IMR-90 (cell line): ENCODE measurements around the gene BTBD17. TPM values are rescaled to one million over a fixed set of nuclear protein-coding genes. Genes with fewer than 3 reads are reported as not detected.

Source experiments
- ATAC-seq: fragments of 200-7000 bp; cut with Tn5 transposase; 2 replicates; pipeline ENCODE4 v1.9.1; 2020; ENCODE audit warnings: low read depth, mild to moderate bottlenecking, moderate library complexity
- BruUV-seq: library from RNA; stranded (reverse); fragments of 400-500 nt; replicated peaks from 2 replicates; lab custom pipeline; 2021; lab: Mats Ljungman, UMichigan
- CTCF ChIA-PET: fragments of 300-600 bp; formaldehyde crosslinking; extraction: SDS; loops from one replicate; lab custom pipeline; 2021; ENCODE audit warnings: antibody characterized with exemption; lab: Yijun Ruan, JAX
- POLR2A ChIA-PET: fragments of 300-600 bp; sonication (Branson Sonifier 250); formaldehyde crosslinking; loops from one replicate; lab custom pipeline; 2022; ENCODE audit warnings: antibody characterized with exemption; ENCODE audit not compliant: unreplicated experiment; lab: Charles Lee
- DNase-seq: peaks from one replicate; pipeline ENCODE4 v3.0.0; 2013
- H2AFZ ChIP-seq: replicated peaks from 2 replicates; pipeline ENCODE3; 2013; ENCODE audit warnings: low read length, mild to moderate bottlenecking; ENCODE audit not compliant: poor library complexity
- H2AK5ac ChIP-seq: 2 replicates; pipeline ENCODE4 v1.6.1; 2013; ENCODE audit warnings: low read depth, low read length, inconsistent platforms
- H2AK9ac ChIP-seq: replicated peaks from 2 replicates; pipeline ENCODE3; 2013; ENCODE audit warnings: mild to moderate bottlenecking, low read depth, low read length, moderate library complexity; ENCODE audit not compliant: poor library complexity
- H2BK120ac ChIP-seq: 2 replicates; pipeline ENCODE4 v1.6.1; 2013; ENCODE audit warnings: low read depth, low read length, inconsistent platforms
- H2BK15ac ChIP-seq: 3 replicates; pipeline ENCODE4 v1.6.1; 2013; ENCODE audit warnings: low read depth, low read length, inconsistent platforms
- H2BK20ac ChIP-seq: 2 replicates; pipeline ENCODE4 v1.6.1; 2013; ENCODE audit warnings: low read depth, mild to moderate bottlenecking, inconsistent platforms, low read length, moderate library complexity
- H2BK5ac ChIP-seq: 2 replicates; pipeline ENCODE4 v1.6.1; 2013; ENCODE audit warnings: mild to moderate bottlenecking, low read depth, low read length, inconsistent platforms; ENCODE audit not compliant: poor library complexity, severe bottlenecking
- H3K14ac ChIP-seq: replicated peaks from 2 replicates; pipeline ENCODE4 v1.6.1; 2013; ENCODE audit warnings: low read depth, low read length, inconsistent platforms
- H3K18ac ChIP-seq: 2 replicates; pipeline ENCODE4 v1.6.1; 2013; ENCODE audit warnings: low read depth, low read length, control low read depth
- H3K23ac ChIP-seq: 2 replicates; pipeline ENCODE4 v1.6.1; 2013; ENCODE audit warnings: low read depth, low read length, inconsistent platforms
- H3K27ac ChIP-seq: 2 replicates; pipeline ENCODE4 v1.5.1; 2013; ENCODE audit warnings: mild to moderate bottlenecking, control low read depth, low read length; ENCODE audit not compliant: insufficient read depth
- H3K27me3 ChIP-seq: 2 replicates; pipeline ENCODE4 v1.6.1; 2013; ENCODE audit warnings: low read length; ENCODE audit not compliant: control insufficient read depth, insufficient read depth
- H3K36me3 ChIP-seq: 2 replicates; pipeline ENCODE4 v1.6.1; 2013; ENCODE audit warnings: low read length, mixed read lengths; ENCODE audit not compliant: control insufficient read depth, insufficient read depth
- H3K4ac ChIP-seq: 2 replicates; pipeline ENCODE4 v1.6.1; 2013; ENCODE audit warnings: low read depth, low read length, inconsistent platforms
- H3K4me1 ChIP-seq: 2 replicates; pipeline ENCODE4 v1.6.1; 2013; ENCODE audit warnings: low read length, mixed read lengths; ENCODE audit not compliant: control insufficient read depth, insufficient read depth
- H3K4me2 ChIP-seq: 2 replicates; pipeline ENCODE4 v1.6.1; 2013; ENCODE audit warnings: low read depth, mild to moderate bottlenecking, control low read depth, low read length, moderate library complexity
- H3K4me3 ChIP-seq: 2 replicates; pipeline ENCODE4 v1.5.1; 2013; ENCODE audit warnings: low read depth, mild to moderate bottlenecking, control low read depth, low read length, moderate library complexity; ENCODE audit not compliant: insufficient read depth
- H3K56ac ChIP-seq: 2 replicates; pipeline ENCODE4 v1.6.1; 2013; ENCODE audit warnings: low read length, inconsistent platforms; ENCODE audit not compliant: insufficient read depth; ENCODE audit errors: extremely low read depth
- H3K79me1 ChIP-seq, 2 experiments: 2 replicates each; pipeline ENCODE4 v1.6.1; 2013; ENCODE audit warnings: low read length in 2 of 2, inconsistent platforms in 1 of 2, low read depth in 1 of 2
- H3K9ac ChIP-seq: 2 replicates; pipeline ENCODE4 v1.6.1; 2013; ENCODE audit warnings: low read depth, low read length, control low read depth
- H3K9me1 ChIP-seq: 2 replicates; pipeline ENCODE4 v1.6.1; 2013; ENCODE audit warnings: low read length, inconsistent platforms; ENCODE audit not compliant: insufficient read depth
- H3K9me3 ChIP-seq: 2 replicates; pipeline ENCODE4 v1.6.1; 2013; ENCODE audit warnings: low read length; ENCODE audit not compliant: control insufficient read depth, insufficient read depth
- H4K20me1 ChIP-seq: 2 replicates; pipeline ENCODE4 v1.6.1; 2013; ENCODE audit warnings: low read length, inconsistent platforms; ENCODE audit not compliant: insufficient read depth
- H4K5ac ChIP-seq: 2 replicates; pipeline ENCODE4 v1.6.1; 2013; ENCODE audit warnings: mild to moderate bottlenecking, low read depth, low read length, control low read depth
- H4K8ac ChIP-seq, 2 experiments: 2 replicates each; pipeline ENCODE4 v1.6.1; 2013; ENCODE audit warnings: low read depth in 2 of 2, low read length in 2 of 2, control low read depth in 1 of 2, inconsistent platforms in 1 of 2
- H4K91ac ChIP-seq: 2 replicates; pipeline ENCODE4 v1.6.1; 2013; ENCODE audit warnings: low read depth, low read length, inconsistent platforms; ENCODE audit not compliant: insufficient read depth
- BHLHE40 ChIP-seq: fragments of 150-350 bp; IDR thresholded peaks from 2 replicates; pipeline ENCODE4 v1.6.1; 2016; ENCODE audit warnings: mild to moderate bottlenecking, low read depth, low read length
- CEBPB ChIP-seq: IDR thresholded peaks from 2 replicates; pipeline ENCODE4 v1.6.1; 2012; ENCODE audit warnings: low read depth, low read length, improper control_type of control experiment
- CHD1 ChIP-seq: IDR thresholded peaks from 2 replicates; pipeline ENCODE4 v1.6.1; 2012; ENCODE audit warnings: low read depth, low read length, improper control_type of control experiment
- ELK1 ChIP-seq: fragments of 150-350 bp; IDR thresholded peaks from 2 replicates; pipeline ENCODE4 v1.6.1; 2016; ENCODE audit warnings: low read depth, mild to moderate bottlenecking, low read length, moderate library complexity, borderline replicate concordance
- FOS ChIP-seq: fragments of 150-350 bp; IDR thresholded peaks from 2 replicates; pipeline ENCODE4 v1.6.1; 2016; ENCODE audit warnings: low read depth, low read length
- MAFK ChIP-seq: IDR thresholded peaks from 2 replicates; pipeline ENCODE4 v1.6.1; 2012; ENCODE audit warnings: low read depth, low read length, improper control_type of control experiment
- MAZ ChIP-seq: IDR thresholded peaks from 2 replicates; pipeline ENCODE4 v1.6.1; 2012; ENCODE audit warnings: low read depth, mild to moderate bottlenecking, low read length, improper control_type of control experiment, moderate library complexity, borderline replicate concordance
- MXI1 ChIP-seq: IDR thresholded peaks from 2 replicates; pipeline ENCODE4 v1.6.1; 2012; ENCODE audit warnings: low read depth, mild to moderate bottlenecking, low read length, moderate library complexity, borderline replicate concordance
- NFE2L2 ChIP-seq: fragments of 150-350 bp; IDR thresholded peaks from 2 replicates; pipeline ENCODE4 v1.6.1; 2016; ENCODE audit warnings: low read depth, mild to moderate bottlenecking, low read length
- POLR2A ChIP-seq: IDR thresholded peaks from 2 replicates; pipeline ENCODE4 v1.6.1; 2012; ENCODE audit warnings: mild to moderate bottlenecking, low read depth, low read length
- RAD21 ChIP-seq: IDR thresholded peaks from 2 replicates; pipeline ENCODE4 v1.6.1; 2012; ENCODE audit warnings: low read length, improper control_type of control experiment
- RCOR1 ChIP-seq: IDR thresholded peaks from 2 replicates; pipeline ENCODE4 v1.6.1; 2012; ENCODE audit warnings: mild to moderate bottlenecking, low read length, improper control_type of control experiment; ENCODE audit not compliant: insufficient replicate concordance
- RFX5 ChIP-seq: IDR thresholded peaks from 2 replicates; pipeline ENCODE4 v1.8.0; 2012; ENCODE audit warnings: low read depth, mild to moderate bottlenecking, low read length, moderate library complexity
- SMC3 ChIP-seq: fragments of 150-350 bp; IDR thresholded peaks from 2 replicates; pipeline ENCODE4 v1.6.1; 2016; ENCODE audit warnings: low read depth, mild to moderate bottlenecking, antibody characterized with exemption, low read length, moderate library complexity
- WGBS, 2 experiments: methylation state at CpG; one replicate each; pipeline versions ENCODE4 v1.1.5 to v1.1.7; 2013; ENCODE audit warnings: missing lambda C conversion rate in 2 of 2; ENCODE audit not compliant: insufficient read length in 1 of 2; ENCODE audit errors: extremely low coverage in 2 of 2; 5-methylcytosine and 5-hydroxymethylcytosine counted together
- dilution Hi-C: fragments of 300-500 bp; cut with HindIII; formaldehyde crosslinking; loops from one replicate; pipeline ENCODE4 v1.14.3; 2018; ENCODE audit warnings: low sequenced_read_pairs; ENCODE audit not compliant: unreplicated experiment
- in situ Hi-C: fragments of 300-500 bp; cut with MboI; formaldehyde crosslinking; loops from 3 replicates; pipeline ENCODE4 v1.14.3; 2019; ENCODE audit warnings: low sequenced_read_pairs, inconsistent platforms, mixed read lengths
- intact Hi-C: fragments of 100-400 bp; cut with micrococcal nuclease; formaldehyde crosslinking; loops from 2 replicates; pipeline ENCODE4 v1.10.0; 2022
- polyA plus RNA-seq, 3 experiments: library from polyadenylated mRNA; depleted of rRNA; stranded (reverse); fragments of >200 nt; gene quantifications; 2 replicates each; pipeline ENCODE4 v1.2.3, GENCODE V29; 2012; ENCODE audit warnings: low replicate concordance in 1 of 3
- total RNA-seq: library from RNA; depleted of rRNA; stranded (reverse); fragments of >200 nt; gene quantifications from 2 replicates; pipeline ENCODE4 v1.2.3, GENCODE V29; 2012
- TF ChIP-seq, protein P1 (sequence below): fragments of 150-350 bp; IDR thresholded peaks from 2 replicates; pipeline ENCODE4 v1.6.1; 2017; ENCODE audit warnings: mild to moderate bottlenecking, antibody characterized with exemption, low read length, low read depth
- TF ChIP-seq, protein P2 (sequence below): conservative IDR thresholded peaks from 2 replicates; pipeline ENCODE4 v1.5.1; 2012; ENCODE audit warnings: mild to moderate bottlenecking, low read depth, low read length, improper control_type of control experiment

Gene BTBD17
- total and polyA plus RNA-seq, 2 of the 4 experiments (the other 2 are of a cell fraction) = not detected

DNA sequence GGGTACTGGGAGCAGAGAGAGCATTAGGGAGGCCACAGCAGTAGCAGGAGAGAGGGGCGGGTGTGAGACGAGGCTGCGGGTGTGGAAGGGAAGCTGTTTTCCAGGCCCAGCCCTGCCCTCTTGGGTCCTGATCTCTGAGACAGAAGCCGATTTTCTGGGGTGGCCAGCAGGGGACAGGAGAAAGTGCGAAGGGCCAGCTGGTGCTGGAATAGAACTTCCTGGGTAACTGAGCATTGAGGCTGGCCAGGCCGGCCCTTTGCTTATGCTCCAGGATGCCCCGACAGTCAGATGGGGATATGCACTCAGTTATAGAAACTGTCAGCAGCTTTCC lies 804 bp downstream of the BTBD17 start:
- Histone ChIP-seq H2BK20ac (no peak overlapping the region), H3K9me3 (no peaks in the 10 kb centered on the region), H4K91ac (no peak overlapping the region), H3K27me3 (peaks cover 11% of the 10 kb centered on the region; the same call in 1 of the 2 replicates), H2BK15ac (no peak overlapping the region), H3K4me1 (no peaks in the 10 kb centered on the region), H3K18ac (no peak overlapping the region), H3K4me2 (no peak overlapping the region), H3K56ac (no peak overlapping the region), H4K20me1 (no peaks in the 10 kb centered on the region), H3K79me1 (no peaks in the 10 kb centered on the region), H4K8ac (no peak overlapping the region), H3K36me3 (no peaks in the 10 kb centered on the region), H3K27ac (no peak overlapping the region), H3K9me1 (no peaks in the 10 kb centered on the region), H3K9ac (no peak overlapping the region), H3K14ac (no peak overlapping the region), H2AFZ (no peak overlapping the region), H2AK5ac (no peak overlapping the region), H2BK5ac (no peak overlapping the region), H3K4me3 (no peak overlapping the region), H3K23ac (no peak overlapping the region), H3K4ac (no peak overlapping the region), H2AK9ac (no peak overlapping the region), H4K5ac (no peak overlapping the region), H2BK120ac (no peak overlapping the region)
- no peak for ATAC-seq
- WGBS, 2 experiments = 44% methylated on average over 3 of the region's 7 CpGs; no CpG with 5 or more reads in 1 of the 2 experiments
- CTCF ChIA-PET = no interaction called here
- in situ Hi-C loops (no loop called here), intact Hi-C loops (loop anchor here (5.0 kb wide), 1 partner anchor 154 kb away; no protein-coding TSS in a partner anchor), dilution Hi-C loops (no loop called here)
- no TSS peak for BruUV-seq
- no peak for DNase-seq
- POLR2A ChIA-PET = no interaction called here
- TF ChIP-seq RAD21 = no peak
- TF ChIP-seq ELK1 = no peak
- no peak for TF ChIP-seq FOS
- TF ChIP-seq, protein P1, sequence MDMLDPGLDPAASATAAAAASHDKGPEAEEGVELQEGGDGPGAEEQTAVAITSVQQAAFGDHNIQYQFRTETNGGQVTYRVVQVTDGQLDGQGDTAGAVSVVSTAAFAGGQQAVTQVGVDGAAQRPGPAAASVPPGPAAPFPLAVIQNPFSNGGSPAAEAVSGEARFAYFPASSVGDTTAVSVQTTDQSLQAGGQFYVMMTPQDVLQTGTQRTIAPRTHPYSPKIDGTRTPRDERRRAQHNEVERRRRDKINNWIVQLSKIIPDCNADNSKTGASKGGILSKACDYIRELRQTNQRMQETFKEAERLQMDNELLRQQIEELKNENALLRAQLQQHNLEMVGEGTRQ = no peak
- no peak for TF ChIP-seq RFX5
- TF ChIP-seq, protein P2, sequence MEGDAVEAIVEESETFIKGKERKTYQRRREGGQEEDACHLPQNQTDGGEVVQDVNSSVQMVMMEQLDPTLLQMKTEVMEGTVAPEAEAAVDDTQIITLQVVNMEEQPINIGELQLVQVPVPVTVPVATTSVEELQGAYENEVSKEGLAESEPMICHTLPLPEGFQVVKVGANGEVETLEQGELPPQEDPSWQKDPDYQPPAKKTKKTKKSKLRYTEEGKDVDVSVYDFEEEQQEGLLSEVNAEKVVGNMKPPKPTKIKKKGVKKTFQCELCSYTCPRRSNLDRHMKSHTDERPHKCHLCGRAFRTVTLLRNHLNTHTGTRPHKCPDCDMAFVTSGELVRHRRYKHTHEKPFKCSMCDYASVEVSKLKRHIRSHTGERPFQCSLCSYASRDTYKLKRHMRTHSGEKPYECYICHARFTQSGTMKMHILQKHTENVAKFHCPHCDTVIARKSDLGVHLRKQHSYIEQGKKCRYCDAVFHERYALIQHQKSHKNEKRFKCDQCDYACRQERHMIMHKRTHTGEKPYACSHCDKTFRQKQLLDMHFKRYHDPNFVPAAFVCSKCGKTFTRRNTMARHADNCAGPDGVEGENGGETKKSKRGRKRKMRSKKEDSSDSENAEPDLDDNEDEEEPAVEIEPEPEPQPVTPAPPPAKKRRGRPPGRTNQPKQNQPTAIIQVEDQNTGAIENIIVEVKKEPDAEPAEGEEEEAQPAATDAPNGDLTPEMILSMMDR = no peak
- no peak for TF ChIP-seq MAZ
- TF ChIP-seq CEBPB = no peak
- no peak for TF ChIP-seq MAFK
- TF ChIP-seq POLR2A = no peak
- TF ChIP-seq MXI1 = no peak
- TF ChIP-seq SMC3 = no peak
- no peak for TF ChIP-seq RCOR1
- no peak for TF ChIP-seq BHLHE40
- TF ChIP-seq NFE2L2 = no peak
- no peak for TF ChIP-seq CHD1
